Endodermal cell (in vitro differentiated cells): Measurements from ENCODE around the gene HECTD2. TPM values are rescaled to one million over a fixed set of nuclear protein-coding genes. Genes with fewer than 3 reads are reported as not detected.
A peak's percentile ranks its signal among the peaks of the same experiment; 100 is the strongest.

Experiments
- DNase-seq: peaks from one replicate; pipeline ENCODE4 v3.0.0-alpha.2; 2017
- H3K27ac ChIP-seq: 2 replicates; pipeline ENCODE4 v1.5.1; 2013; ENCODE audit warnings: mild to moderate bottlenecking, low read depth, low read length, moderate library complexity
- H3K27me3 ChIP-seq: 2 replicates; pipeline ENCODE4 v1.6.1; 2013; ENCODE audit warnings: mild to moderate bottlenecking, low read length, moderate library complexity; ENCODE audit not compliant: insufficient read depth, control insufficient read depth, poor library complexity, severe bottlenecking
- H3K36me3 ChIP-seq: 2 replicates; pipeline ENCODE4 v1.7.0; 2013; ENCODE audit warnings: mild to moderate bottlenecking, low read length, moderate library complexity; ENCODE audit not compliant: control insufficient read depth, insufficient read depth
- H3K4me1 ChIP-seq: one replicate; pipeline ENCODE4 v1.7.0; 2013; ENCODE audit warnings: low read length; ENCODE audit not compliant: control insufficient read depth, insufficient read depth
- H3K4me3 ChIP-seq: 2 replicates; pipeline ENCODE4 v1.5.1; 2013; ENCODE audit warnings: mild to moderate bottlenecking, low read length, moderate library complexity
- H3K9ac ChIP-seq: 2 replicates; pipeline ENCODE4 v1.6.1; 2013; ENCODE audit warnings: mild to moderate bottlenecking, low read length, moderate library complexity; ENCODE audit not compliant: poor library complexity, severe bottlenecking; ENCODE audit errors: extremely low read depth
- H3K9me3 ChIP-seq: 2 replicates; pipeline ENCODE4 v1.6.1; 2013; ENCODE audit warnings: mild to moderate bottlenecking, low read length, moderate library complexity; ENCODE audit not compliant: control insufficient read depth
- H3K27ac Mint-ChIP-seq: 2 replicates; pipeline ENCODE4 v1.8.0; 2020; ENCODE audit warnings: mixed read lengths
- H3K27me3 Mint-ChIP-seq: 2 replicates; pipeline ENCODE4 v1.8.0; 2021; ENCODE audit warnings: mild to moderate bottlenecking, mixed read lengths; ENCODE audit not compliant: insufficient read depth
- H3K36me3 Mint-ChIP-seq: 2 replicates; pipeline ENCODE4 v1.8.0; 2020; ENCODE audit warnings: low read depth, mixed read lengths
- H3K4me1 Mint-ChIP-seq: 2 replicates; pipeline ENCODE4 v1.8.0; 2020; ENCODE audit warnings: mixed read lengths
- H3K4me3 Mint-ChIP-seq: 2 replicates; pipeline ENCODE4 v1.8.0; 2020; ENCODE audit warnings: mild to moderate bottlenecking, moderate library complexity, mixed read lengths
- H3K9me3 Mint-ChIP-seq: 2 replicates; pipeline ENCODE4 v1.8.0; 2020; ENCODE audit warnings: mild to moderate bottlenecking, mixed read lengths
- CTCF ChIP-seq: fragments of 200-600 bp; sonication (generic); conservative IDR thresholded peaks from 2 replicates; pipeline ENCODE4 v1.5.0; 2021; ENCODE audit warnings: antibody characterized with exemption, mild to moderate bottlenecking
- WGBS, 2 experiments: methylation state at CpG; one replicate each; pipeline versions ENCODE4 v1.1.5 to v1.1.7; 2013; ENCODE audit warnings: missing lambda C conversion rate in 2 of 2, mixed read lengths in 1 of 2; ENCODE audit not compliant: insufficient coverage in 1 of 2, insufficient read length in 1 of 2; 5-methylcytosine and 5-hydroxymethylcytosine counted together
- total RNA-seq, 2 donors: library from RNA; stranded (reverse); fragmentation: NEBNext Ultra II Directional in 1 of 2; extraction: Animal tissue kit (Norgen Biotek cat#: 25700) in 1 of 2; gene quantifications; 2 replicates in 1 of 2; 3 replicates in 1 of 2; pipeline ENCODE4 v1.2.1, GENCODE V29; 2021

Gene HECTD2
- total RNA-seq, 2 donors from 2014 or later, result 8.8 to 13.4 TPM

- H3K4me1 ChIP-seq, result no peaks in the 10 kb centered on the region
- H3K9me3 ChIP-seq, result no peaks in the 10 kb centered on the region
- no peak for TF ChIP-seq CTCF
- Mint-ChIP-seq H3K4me1 (peaks cover 16% of the 10 kb centered on the region), H3K9me3 (no peaks in the 10 kb centered on the region), H3K36me3 (no peaks in the 10 kb centered on the region), H3K27ac (no peak overlapping the region), H3K4me3 (peak overlapping the region; percentile 79), H3K27me3 (peaks cover 13% of the 10 kb centered on the region)
- peak overlapping the region; percentile 82 for H3K4me3 ChIP-seq
- H3K9ac ChIP-seq, result no peak overlapping the region
- no peaks in the 10 kb centered on the region for H3K36me3 ChIP-seq
- no peak for DNase-seq
- H3K27ac ChIP-seq, result no peak overlapping the region
- WGBS, 2 experiments, result 51 to 66% methylated on average over 4 of the region's 5 CpGs
- H3K27me3 ChIP-seq, result peaks cover 22% of the 10 kb centered on the region
These were observed 1.5 kb downstream of the HECTD2 start for GRCh38 chr10:91411621-91412020.

GRCh38 chr10:91412354-91413087 lies 2.4 kb downstream of the HECTD2 start:
- Mint-ChIP-seq H3K27me3 (peaks cover 13% of the 10 kb centered on the region), H3K4me3 (no peak overlapping the region), H3K27ac (no peak overlapping the region), H3K9me3 (no peaks in the 10 kb centered on the region), H3K4me1 (peaks cover 16% of the 10 kb centered on the region), H3K36me3 (no peaks in the 10 kb centered on the region)
- Histone ChIP-seq H3K27me3 (peaks cover 22% of the 10 kb centered on the region), H3K9ac (no peak overlapping the region), H3K4me1 (no peaks in the 10 kb centered on the region), H3K9me3 (no peaks in the 10 kb centered on the region), H3K36me3 (no peaks in the 10 kb centered on the region), H3K4me3 (peak overlapping the region; percentile 82), H3K27ac (no peak overlapping the region)
- DNase-seq, result no peak
- 80 to 90% methylated on average over 2 to 4 of the region's 4 CpGs for WGBS, 2 experiments
- TF ChIP-seq CTCF, result no peak

DNA sequence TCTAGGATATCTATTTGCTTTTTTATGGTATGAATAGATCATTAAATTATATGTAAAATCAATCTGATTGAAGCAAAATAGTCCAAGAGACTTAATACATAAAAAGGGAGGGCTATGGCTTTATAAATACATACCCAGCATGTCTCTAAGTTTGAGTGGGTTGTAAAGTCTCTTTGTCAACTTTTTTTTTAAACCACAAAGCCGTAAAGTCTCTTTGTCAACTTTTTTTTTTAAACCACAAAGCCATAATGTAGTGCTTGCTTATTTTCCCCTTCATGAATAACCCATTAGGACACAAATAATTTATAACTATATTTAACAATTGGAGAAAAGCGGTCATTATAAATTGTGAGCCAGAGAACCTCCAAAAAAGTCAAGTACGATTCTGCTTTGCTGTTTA lies 5.7 kb downstream of the HECTD2 start:
- TF ChIP-seq CTCF, result no peak
- H3K4me1 Mint-ChIP-seq, result peaks cover 13% of the 10 kb centered on the region
- H3K4me1 ChIP-seq, result no peaks in the 10 kb centered on the region
- 87% methylated on average over 3 of the region's 3 CpGs; no CpG with 5 or more reads in 1 of the 2 experiments for WGBS, 2 experiments
- DNase-seq, result no peak
- H3K27ac Mint-ChIP-seq, result no peak overlapping the region
- no peak overlapping the region for H3K9ac ChIP-seq
- H3K27me3 ChIP-seq, result peaks cover 22% of the 10 kb centered on the region
- H3K4me3 Mint-ChIP-seq, result no peak overlapping the region
- no peaks in the 10 kb centered on the region for H3K9me3 Mint-ChIP-seq
- no peak overlapping the region for H3K4me3 ChIP-seq
- no peaks in the 10 kb centered on the region for H3K36me3 ChIP-seq
- H3K27ac ChIP-seq, result no peak overlapping the region
- no peaks in the 10 kb centered on the region for H3K9me3 ChIP-seq
- H3K27me3 Mint-ChIP-seq, result peaks cover 10% of the 10 kb centered on the region
- H3K36me3 Mint-ChIP-seq, result no peaks in the 10 kb centered on the region
